MM.1S (cell line): Measurements from ENCODE around the gene IL1R2.

Experiments used
- DNase-seq: peaks from one replicate; pipeline ENCODE4 v3.0.0-alpha.2; 2015
- H2AFZ ChIP-seq: fragments of 300-600 bp; sonication (generic); 2 replicates; pipeline ENCODE4 v1.6.0; 2016; ENCODE audit warnings: antibody characterized with exemption, low read length
- H3F3A ChIP-seq: fragments of 300-600 bp; sonication (generic); 2 replicates; pipeline ENCODE4 v1.6.1; 2016; ENCODE audit warnings: mild to moderate bottlenecking, antibody characterized with exemption, low read length, moderate library complexity, mixed read lengths; ENCODE audit not compliant: insufficient read depth
- H3K27ac ChIP-seq: fragments of 300-600 bp; sonication (generic); 2 replicates; pipeline ENCODE4 v1.5.1; 2016; ENCODE audit warnings: mild to moderate bottlenecking, low read length
- H3K27me3 ChIP-seq: fragments of 300-600 bp; sonication (generic); replicated peaks from 2 replicates; pipeline ENCODE4 v1.6.0; 2016; ENCODE audit warnings: low read length; ENCODE audit not compliant: insufficient read depth
- H3K36me3 ChIP-seq: fragments of 300-600 bp; sonication (generic); replicated peaks from 2 replicates; pipeline ENCODE4 v1.6.1; 2016; ENCODE audit warnings: mild to moderate bottlenecking, low read length, mixed read lengths; ENCODE audit not compliant: insufficient read depth
- H3K4me1 ChIP-seq: fragments of 300-600 bp; sonication (generic); 2 replicates; pipeline ENCODE4 v1.6.1; 2016; ENCODE audit warnings: low read length, mixed read lengths
- H3K4me2 ChIP-seq: fragments of 300-600 bp; sonication (generic); 2 replicates; pipeline ENCODE4 v1.6.0; 2016; ENCODE audit warnings: low read depth, low read length
- H3K4me3 ChIP-seq: fragments of 300-600 bp; sonication (generic); 2 replicates; pipeline ENCODE4 v1.5.1; 2016; ENCODE audit warnings: low read length, mixed read lengths
- H3K79me2 ChIP-seq: fragments of 300-600 bp; sonication (generic); 2 replicates; pipeline ENCODE4 v1.6.1; 2016; ENCODE audit warnings: mixed run types, low read length, mixed read lengths
- H3K9ac ChIP-seq: fragments of 300-600 bp; sonication (generic); 2 replicates; pipeline ENCODE4 v1.6.1; 2016; ENCODE audit warnings: low read length, mixed read lengths
- H3K9me2 ChIP-seq: fragments of 300-600 bp; sonication (generic); replicated peaks from 2 replicates; pipeline ENCODE4 v1.6.1; 2016; ENCODE audit warnings: mild to moderate bottlenecking, low read length, mixed read lengths; ENCODE audit not compliant: insufficient read depth
- H3K9me3 ChIP-seq: fragments of 300-600 bp; sonication (generic); replicated peaks from 2 replicates; pipeline ENCODE4 v1.6.1; 2016; ENCODE audit warnings: mild to moderate bottlenecking, low read length, mixed read lengths; ENCODE audit not compliant: insufficient read depth
- H4K20me1 ChIP-seq: fragments of 300-600 bp; sonication (generic); 2 replicates; pipeline ENCODE4 v1.6.1; 2016; ENCODE audit warnings: mild to moderate bottlenecking, low read length, moderate library complexity, mixed read lengths; ENCODE audit not compliant: insufficient read depth
- CTCF ChIP-seq: fragments of 300-600 bp; sonication (generic); IDR thresholded peaks from 2 replicates; pipeline ENCODE4 v1.5.1; 2016; ENCODE audit warnings: antibody characterized with exemption, low read length, mixed read lengths
- EZH2 ChIP-seq: fragments of 300-600 bp; sonication (generic); optimal IDR thresholded peaks from 2 replicates; pipeline ENCODE3; 2017; ENCODE audit warnings: low read depth, mild to moderate bottlenecking, antibody characterized with exemption, low read length, mixed read lengths
- EZH2phosphoT487 ChIP-seq: fragments of 300-600 bp; sonication (generic); IDR thresholded peaks from 2 replicates; pipeline ENCODE4 v1.6.1; 2018; ENCODE audit warnings: antibody characterized with exemption, low read length

Gene IL1R2

GRCh38 chr2:102058293-102058833, 66.6 kb downstream of the IL1R2 start:
- Histone ChIP-seq H4K20me1 (no peaks in the 10 kb centered on the region), H3K79me2 (no peaks in the 10 kb centered on the region), H3K9ac (no peak overlapping the region), H3F3A (no peaks in the 10 kb centered on the region), H3K9me3 (no peaks in the 10 kb centered on the region), H3K9me2 (no peaks in the 10 kb centered on the region), H3K4me3 (no peak overlapping the region), H3K4me2 (no peak overlapping the region), H3K27me3 (no peaks in the 10 kb centered on the region), H3K4me1 (no peaks in the 10 kb centered on the region), H2AFZ (no peak overlapping the region), H3K36me3 (no peaks in the 10 kb centered on the region), H3K27ac (no peak overlapping the region)
- no peak for TF ChIP-seq EZH2phosphoT487
- TF ChIP-seq CTCF = no peak
- TF ChIP-seq EZH2 = no peak
- no peak for DNase-seq

- no peaks in the 10 kb centered on the region for H3K9me2 ChIP-seq
- no peaks in the 10 kb centered on the region for H3K79me2 ChIP-seq
- no peaks in the 10 kb centered on the region for H3K4me1 ChIP-seq
- no peak overlapping the region for H3K9ac ChIP-seq
- DNase-seq = no peak
- H3K4me3 ChIP-seq = no peak overlapping the region
- no peaks in the 10 kb centered on the region for H3K27me3 ChIP-seq
- no peaks in the 10 kb centered on the region for H3K36me3 ChIP-seq
- no peaks in the 10 kb centered on the region for H4K20me1 ChIP-seq
- no peak overlapping the region for H3K27ac ChIP-seq
- no peak overlapping the region for H3K4me2 ChIP-seq
- TF ChIP-seq EZH2 = no peak
- TF ChIP-seq CTCF = no peak
- no peak for TF ChIP-seq EZH2phosphoT487
- H3K9me3 ChIP-seq = no peaks in the 10 kb centered on the region
- no peaks in the 10 kb centered on the region for H3F3A ChIP-seq
- H2AFZ ChIP-seq = no peak overlapping the region
Measured at GRCh38 chr2:102059151-102059550, 67.4 kb downstream of the IL1R2 start.

DNA sequence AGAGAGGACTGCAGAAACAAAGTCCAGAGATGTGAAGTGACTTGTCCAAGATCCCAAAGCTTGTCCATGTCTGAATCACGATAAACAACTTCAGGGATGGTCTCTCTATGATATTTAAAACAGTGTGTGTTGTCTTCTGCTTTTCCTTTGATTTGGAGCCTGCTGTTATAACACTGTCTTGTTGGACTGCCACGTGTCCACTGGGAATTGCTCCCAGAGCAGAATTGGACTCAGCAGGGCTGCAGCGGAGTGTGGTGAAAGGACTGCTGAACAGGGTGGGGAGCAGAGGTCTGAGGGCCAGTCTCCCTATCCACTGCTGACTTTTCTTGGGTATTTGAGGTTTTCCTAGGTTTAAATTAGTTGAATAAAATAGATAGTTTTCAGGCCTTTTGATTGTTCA, 68.3 kb downstream of the IL1R2 start:
- Histone ChIP-seq H3K9me2 (no peaks in the 10 kb centered on the region), H3K9me3 (no peaks in the 10 kb centered on the region), H3K27ac (no peak overlapping the region), H2AFZ (no peak overlapping the region), H3K36me3 (no peaks in the 10 kb centered on the region), H3K9ac (no peak overlapping the region), H3K27me3 (no peaks in the 10 kb centered on the region), H3K4me3 (no peak overlapping the region), H4K20me1 (no peaks in the 10 kb centered on the region), H3F3A (no peaks in the 10 kb centered on the region), H3K4me2 (no peak overlapping the region), H3K79me2 (no peaks in the 10 kb centered on the region), H3K4me1 (no peaks in the 10 kb centered on the region)
- TF ChIP-seq EZH2phosphoT487 (no peak), CTCF (no peak), EZH2 (no peak)
- DNase-seq = no peak
